H9 (cell line): ENCODE data around the gene PEDS1. TPM values are rescaled to one million over a fixed set of nuclear protein-coding genes. Genes with fewer than 3 reads are reported as not detected.

Experiments
- DNase-seq: peaks from one replicate; pipeline ENCODE4 v3.0.0-alpha.2; 2017
- H2AFZ ChIP-seq: one replicate; pipeline ENCODE4 v1.6.1; 2013; ENCODE audit warnings: mild to moderate bottlenecking, low read length, control low read depth, moderate library complexity
- H2AK5ac ChIP-seq: 2 replicates; pipeline ENCODE4 v1.6.1; 2013; ENCODE audit warnings: low read length, control low read depth, mixed read lengths; ENCODE audit not compliant: insufficient read length
- H2BK120ac ChIP-seq: one replicate; pipeline ENCODE4 v1.6.1; 2013; ENCODE audit warnings: low read depth, mild to moderate bottlenecking, low read length, control low read depth, inconsistent platforms; ENCODE audit not compliant: poor library complexity, severe bottlenecking
- H2BK12ac ChIP-seq: 2 replicates; pipeline ENCODE4 v1.6.1; 2013; ENCODE audit warnings: low read length, control low read depth, mixed read lengths, low read depth; ENCODE audit not compliant: insufficient read length
- H2BK15ac ChIP-seq: 2 replicates; pipeline ENCODE4 v1.6.1; 2013; ENCODE audit warnings: low read depth, low read length, control low read depth
- H2BK20ac ChIP-seq: one replicate; pipeline ENCODE4 v1.6.1; 2013; ENCODE audit warnings: low read depth, mild to moderate bottlenecking, low read length, control low read depth, inconsistent platforms; ENCODE audit not compliant: poor library complexity, severe bottlenecking
- H2BK5ac ChIP-seq: 2 replicates; pipeline ENCODE4 v1.6.1; 2013; ENCODE audit warnings: low read length, control low read depth, mixed read lengths; ENCODE audit not compliant: insufficient read length
- H3K14ac ChIP-seq: 2 replicates; pipeline ENCODE4 v1.6.1; 2013; ENCODE audit warnings: low read length, control low read depth; ENCODE audit not compliant: insufficient read depth
- H3K18ac ChIP-seq: 2 replicates; pipeline ENCODE4 v1.6.1; 2013; ENCODE audit warnings: low read depth, mild to moderate bottlenecking, mixed read lengths, low read length, control low read depth; ENCODE audit not compliant: insufficient read length
- H3K23ac ChIP-seq: 2 replicates; pipeline ENCODE4 v1.6.1; 2013; ENCODE audit warnings: low read length, control low read depth, mixed read lengths, low read depth; ENCODE audit not compliant: insufficient read length
- H3K23me2 ChIP-seq: 2 replicates; pipeline ENCODE4 v1.6.1; 2013; ENCODE audit warnings: low read depth, mild to moderate bottlenecking, mixed read lengths, low read length, control low read depth; ENCODE audit not compliant: insufficient read length, poor library complexity, severe bottlenecking
- H3K27ac ChIP-seq: 2 replicates; pipeline ENCODE4 v1.5.1; 2013; ENCODE audit warnings: low read length, control low read depth, mixed read lengths, low read depth; ENCODE audit not compliant: insufficient read length
- H3K27me3 ChIP-seq: 2 replicates; pipeline ENCODE4 v1.6.1; 2013; ENCODE audit warnings: low read length, control low read depth, inconsistent platforms; ENCODE audit not compliant: insufficient read depth
- H3K4ac ChIP-seq: 2 replicates; pipeline ENCODE4 v1.6.1; 2013; ENCODE audit warnings: low read depth, mild to moderate bottlenecking, control low read depth, inconsistent platforms, low read length, moderate library complexity
- H3K4me1 ChIP-seq: 2 replicates; pipeline ENCODE4 v1.6.1; 2013; ENCODE audit warnings: low read length, control low read depth, inconsistent platforms; ENCODE audit not compliant: insufficient read depth
- H3K4me2 ChIP-seq: 2 replicates; pipeline ENCODE4 v1.6.1; 2013; ENCODE audit warnings: low read length, control low read depth, mixed read lengths; ENCODE audit not compliant: insufficient read length, insufficient read depth
- H3K56ac ChIP-seq: 2 replicates; pipeline ENCODE4 v1.6.1; 2013; ENCODE audit warnings: low read depth, mild to moderate bottlenecking, mixed read lengths, low read length, control low read depth; ENCODE audit not compliant: insufficient read length
- H3K79me1 ChIP-seq: 2 replicates; pipeline ENCODE4 v1.6.1; 2013; ENCODE audit warnings: low read depth, mild to moderate bottlenecking, moderate library complexity, low read length, control low read depth, inconsistent platforms; ENCODE audit not compliant: insufficient read depth, poor library complexity, severe bottlenecking
- H3K79me2 ChIP-seq: 2 replicates; pipeline ENCODE4 v1.6.1; 2013; ENCODE audit warnings: low read length, control low read depth, inconsistent platforms; ENCODE audit not compliant: insufficient read depth
- H3K9ac ChIP-seq: 2 replicates; pipeline ENCODE4 v1.6.1; 2013; ENCODE audit warnings: low read length, control low read depth, mixed read lengths; ENCODE audit not compliant: insufficient read length; ENCODE audit errors: extremely low read depth
- H3K9me3 ChIP-seq: one replicate; pipeline ENCODE4 v1.6.1; 2013; ENCODE audit warnings: low read depth, low read length, inconsistent platforms; ENCODE audit not compliant: control insufficient read depth
- H3T11ph ChIP-seq: one replicate; pipeline ENCODE4 v1.6.1; 2013; ENCODE audit warnings: mild to moderate bottlenecking, low read length, control low read depth, inconsistent platforms
- H4K20me1 ChIP-seq: one replicate; pipeline ENCODE4 v1.6.1; 2013; ENCODE audit not compliant: control insufficient read depth, insufficient read length, insufficient read depth
- H4K5ac ChIP-seq: 2 replicates; pipeline ENCODE4 v1.6.1; 2013; ENCODE audit warnings: low read depth, mild to moderate bottlenecking, mixed read lengths, low read length, control low read depth; ENCODE audit not compliant: insufficient read length
- H4K8ac ChIP-seq: replicated peaks from 2 replicates; pipeline ENCODE4 v1.6.1; 2013; ENCODE audit warnings: low read length, control low read depth, mixed read lengths, low read depth; ENCODE audit not compliant: insufficient read length
- H4K91ac ChIP-seq: 2 replicates; pipeline ENCODE4 v1.6.1; 2013; ENCODE audit warnings: low read depth, mild to moderate bottlenecking, moderate library complexity, mixed read lengths, low read length, control low read depth; ENCODE audit not compliant: insufficient read length
- H3K27ac Mint-ChIP-seq, 3 experiments: 2 replicates in 2 of 3; 3 replicates in 1 of 3; pipeline ENCODE4 v1.8.0; 2020 to 2021; ENCODE audit warnings: mixed read lengths in 3 of 3, mild to moderate bottlenecking in 1 of 3, moderate library complexity in 1 of 3
- H3K27me3 Mint-ChIP-seq: 2 replicates; pipeline ENCODE4 v1.8.0; 2021; ENCODE audit warnings: low read depth, mild to moderate bottlenecking, moderate library complexity, mixed read lengths
- H3K36me3 Mint-ChIP-seq, 3 experiments: 2 replicates in 2 of 3; 3 replicates in 1 of 3; pipeline ENCODE4 v1.8.0; 2020 to 2021; ENCODE audit warnings: low read depth in 3 of 3, mixed read lengths in 3 of 3; ENCODE audit not compliant: insufficient read depth in 1 of 3
- H3K4me1 Mint-ChIP-seq, 2 experiments: 2 replicates each; pipeline ENCODE4 v1.8.0; 2020; ENCODE audit warnings: mixed read lengths in 2 of 2
- H3K4me3 Mint-ChIP-seq, 2 experiments: 2 replicates in 1 of 2; 3 replicates in 1 of 2; pipeline ENCODE4 v1.8.0; 2020 to 2021; ENCODE audit warnings: mild to moderate bottlenecking in 2 of 2, mixed read lengths in 2 of 2, moderate library complexity in 1 of 2
- H3K9me3 Mint-ChIP-seq, 2 experiments: 2 replicates in 1 of 2; 3 replicates in 1 of 2; pipeline ENCODE4 v1.8.0; 2020; ENCODE audit warnings: mild to moderate bottlenecking in 2 of 2, mixed read lengths in 2 of 2, moderate library complexity in 1 of 2
- CTCF ChIP-seq: fragments of 200-600 bp; sonication (generic); conservative IDR thresholded peaks from 3 replicates; pipeline ENCODE4 v1.8.0; 2021; ENCODE audit warnings: antibody characterized with exemption, mild to moderate bottlenecking
- WGBS: extraction: QIAGEN DNeasy Blood & Tissue Kit; methylation state at CpG from one replicate; pipeline ENCODE4 v1.1.7; 2013; ENCODE audit warnings: missing lambda C conversion rate, low lambda C conversion rate, mixed read lengths; ENCODE audit not compliant: insufficient read length; ENCODE audit errors: extremely low coverage; 5-methylcytosine and 5-hydroxymethylcytosine counted together
- total RNA-seq: library from RNA; stranded (reverse); gene quantifications from 2 replicates; pipeline ENCODE4 v1.2.1, GENCODE V29; 2021

PEDS1 gene
- total RNA-seq, 1 experiment from 2014 or later = 29.3 TPM

- H3K4me3 Mint-ChIP-seq = no peak overlapping the region
- Histone ChIP-seq H2BK20ac (no peak overlapping the region), H4K91ac (no peak overlapping the region), H2BK120ac (no peak overlapping the region), H2BK12ac (no peak overlapping the region), H2BK5ac (no peak overlapping the region), H2AK5ac (no peak overlapping the region), H3K27me3 (no peaks in the 10 kb centered on the region), H3K27ac (no peak overlapping the region), H2BK15ac (no peak overlapping the region), H3K4me1 (peaks cover 3% of the 10 kb centered on the region; the same call in 1 of the 2 replicates), H3K4ac (no peak overlapping the region), H2AFZ (no peak overlapping the region), H3K79me2 (no peaks in the 10 kb centered on the region), H3K9ac (no peak overlapping the region), H4K5ac (no peak overlapping the region), H3K56ac (no peak overlapping the region), H4K8ac (no peak overlapping the region), H3K18ac (no peak overlapping the region), H4K20me1 (no peaks in the 10 kb centered on the region), H3K23ac (no peak overlapping the region), H3K4me2 (no peak overlapping the region), H3K23me2 (peaks cover 10% of the 10 kb centered on the region), H3K79me1 (no peaks in the 10 kb centered on the region), H3T11ph (no peak overlapping the region), H3K9me3 (no peaks in the 10 kb centered on the region), H3K14ac (no peak overlapping the region)
- H3K9me3 Mint-ChIP-seq = no peaks in the 10 kb centered on the region; a peak in 1 of 5 replicates
- no peak for TF ChIP-seq CTCF
- no CpG with 5 or more reads among the region's 2 CpGs for WGBS
- H3K4me1 Mint-ChIP-seq = peaks cover 25 to 27% of the 10 kb centered on the region in 2 experiments
- no peaks in the 10 kb centered on the region for H3K27me3 Mint-ChIP-seq
- DNase-seq = no peak
- H3K36me3 Mint-ChIP-seq = peaks cover 3 to 10% (median 8%) of the 10 kb centered on the region in 3 experiments; a peak in 5 of 7 replicates
- no peak overlapping the region for H3K27ac Mint-ChIP-seq
Observed at GRCh38 chr20:50118203-50118602, 35.3 kb downstream of the PEDS1 start.
